Endothelial cell of umbilical vein (primary cell): ENCODE data around the gene KCNH4. TPM values are rescaled to one million over a fixed set of nuclear protein-coding genes. Genes with fewer than 3 reads are reported as not detected.
A peak's percentile ranks its signal among the peaks of the same experiment; 100 is the strongest.

Experiments
- BruUV-seq: library from RNA; stranded (reverse); fragments of 400-500 nt; replicated peaks from 2 replicates; lab custom pipeline; 2021; lab: Mats Ljungman, UMichigan
- CTCF ChIA-PET: fragments of 300-600, 350-600 bp; sonication (Branson Sonifier 250); formaldehyde crosslinking; loops from one replicate; lab custom pipeline; 2021; ENCODE audit warnings: antibody characterized with exemption, inconsistent platforms; lab: Charles Lee
- POLR2A ChIA-PET: fragments of 300-600, 350-600 bp; sonication (Branson Sonifier 250); formaldehyde crosslinking; loops from one replicate; lab custom pipeline; 2021; ENCODE audit warnings: antibody characterized with exemption, inconsistent platforms; lab: Charles Lee
- DNase-seq: peaks from one replicate; pipeline ENCODE4 v3.0.0-alpha.2; 2011; ENCODE audit warnings: low read depth, low spot score
- FAIRE-seq: peaks from 2 replicates; lab custom pipeline; 2011; peaks lifted over from hg19 to GRCh38; lab: Jason Lieb, UNC
- H2AFZ ChIP-seq: 2 replicates; pipeline ENCODE4 v1.6.0; 2012; ENCODE audit warnings: low read depth, low read length, control low read depth, inconsistent platforms
- H3K27ac ChIP-seq: 2 replicates; pipeline ENCODE4 v1.5.1; 2011; ENCODE audit warnings: low read depth, mild to moderate bottlenecking, control low read depth, low read length, moderate library complexity; ENCODE audit not compliant: insufficient read depth
- H3K27me3 ChIP-seq, 2 experiments: 2 replicates each; pipeline versions ENCODE4 v1.6.0 to v1.6.1; 2011; ENCODE audit warnings: low read length in 2 of 2, mixed read lengths in 1 of 2; ENCODE audit not compliant: control insufficient read depth in 2 of 2, insufficient read depth in 2 of 2
- H3K36me3 ChIP-seq, 2 experiments: 2 replicates in 1 of 2; 3 replicates in 1 of 2; pipeline ENCODE4 v1.5.1; 2011; ENCODE audit warnings: low read length in 2 of 2, mild to moderate bottlenecking in 1 of 2, moderate library complexity in 1 of 2; ENCODE audit not compliant: control insufficient read depth in 2 of 2, insufficient read depth in 2 of 2; ENCODE audit errors: extremely low read depth in 1 of 2
- H3K4me1 ChIP-seq: 3 replicates; pipeline ENCODE4 v1.5.1; 2011; ENCODE audit warnings: mild to moderate bottlenecking, low read length; ENCODE audit not compliant: control insufficient read depth, insufficient read depth; ENCODE audit errors: extremely low read depth
- H3K4me2 ChIP-seq: 2 replicates; pipeline ENCODE4 v1.6.1; 2011; ENCODE audit warnings: low read length, control low read depth, mixed read lengths; ENCODE audit not compliant: insufficient read depth
- H3K4me3 ChIP-seq, 3 experiments: fragments of 200-600 bp in 1 of 3; sonication (generic), shearing (Covaris generic) in 1 of 3; replicated peaks in 1 of 3; 2 replicates each; pipeline ENCODE4 v1.5.1; 2011 to 2016; ENCODE audit warnings: control low read depth in 3 of 3, low read length in 3 of 3, mild to moderate bottlenecking in 2 of 3, inconsistent platforms in 1 of 3, low read depth in 1 of 3, moderate library complexity in 1 of 3; ENCODE audit not compliant: insufficient read depth in 1 of 3
- H3K79me2 ChIP-seq: 2 replicates; pipeline ENCODE4 v1.6.0; 2012; ENCODE audit warnings: low read length, inconsistent platforms; ENCODE audit not compliant: control insufficient read depth, insufficient read depth
- H3K9ac ChIP-seq: replicated peaks from 2 replicates; pipeline ENCODE3; 2011; ENCODE audit warnings: low read length, control low read depth; ENCODE audit not compliant: insufficient read depth; ENCODE audit errors: extremely low read depth
- H3K9me1 ChIP-seq: replicated peaks from 3 replicates; pipeline ENCODE4 v1.6.0; 2011; ENCODE audit warnings: mild to moderate bottlenecking, low read length; ENCODE audit not compliant: control insufficient read depth, insufficient read depth; ENCODE audit errors: extremely low read depth
- H3K9me3 ChIP-seq: replicated peaks from 2 replicates; pipeline ENCODE4 v1.5.1; 2012; ENCODE audit warnings: low read length, inconsistent platforms; ENCODE audit not compliant: control insufficient read depth, insufficient read depth
- H4K20me1 ChIP-seq: replicated peaks from 2 replicates; pipeline ENCODE3; 2011; ENCODE audit warnings: mild to moderate bottlenecking, low read length; ENCODE audit not compliant: control insufficient read depth, insufficient read depth; ENCODE audit errors: extremely low read depth
- MAX ChIP-seq: IDR thresholded peaks from 2 replicates; pipeline ENCODE4 v1.6.1; 2011; ENCODE audit not compliant: insufficient read depth, insufficient read length
- POLR2A ChIP-seq: IDR thresholded peaks from 2 replicates; pipeline ENCODE4 v1.6.1; 2012; ENCODE audit warnings: low read depth, mild to moderate bottlenecking, control low read depth, low read length
- POLR2AphosphoS5 ChIP-seq: IDR thresholded peaks from 2 replicates; pipeline ENCODE4 v1.6.1; 2012; ENCODE audit warnings: low read depth, mild to moderate bottlenecking, control low read depth, low read length, moderate library complexity; ENCODE audit not compliant: insufficient read depth
- dilution Hi-C: fragments of 300-500 bp; cut with MboI; formaldehyde crosslinking; loops from one replicate; pipeline ENCODE4 v1.15.0; 2019; ENCODE audit warnings: low sequenced_read_pairs; ENCODE audit not compliant: extremely low pct_ligation_motif_present
- intact Hi-C: fragments of 100-400 bp; cut with micrococcal nuclease; formaldehyde crosslinking; loops from one replicate; pipeline ENCODE4 v1.10.0; 2022
- polyA plus RNA-seq, 4 experiments: library from polyadenylated mRNA; depleted of rRNA in 3 of 4; stranded (reverse) in 3 of 4; unstranded in 1 of 4; fragments of >200 nt; gene quantifications; 2 replicates each; pipeline versions ENCODE4 v1.2.1 to v1.2.3, GENCODE V29; 2011 to 2012; ENCODE audit warnings: missing spikeins in 1 of 4
- total RNA-seq: library from RNA; stranded (reverse); gene quantifications from 2 replicates; pipeline ENCODE4 v1.2.3, GENCODE V29; 2021

Gene KCNH4
- total and polyA plus RNA-seq, 2 donors (not counting 3 experiments of a cell fraction or from before 2014, with no cell fraction given): 0.11 TPM

DNA sequence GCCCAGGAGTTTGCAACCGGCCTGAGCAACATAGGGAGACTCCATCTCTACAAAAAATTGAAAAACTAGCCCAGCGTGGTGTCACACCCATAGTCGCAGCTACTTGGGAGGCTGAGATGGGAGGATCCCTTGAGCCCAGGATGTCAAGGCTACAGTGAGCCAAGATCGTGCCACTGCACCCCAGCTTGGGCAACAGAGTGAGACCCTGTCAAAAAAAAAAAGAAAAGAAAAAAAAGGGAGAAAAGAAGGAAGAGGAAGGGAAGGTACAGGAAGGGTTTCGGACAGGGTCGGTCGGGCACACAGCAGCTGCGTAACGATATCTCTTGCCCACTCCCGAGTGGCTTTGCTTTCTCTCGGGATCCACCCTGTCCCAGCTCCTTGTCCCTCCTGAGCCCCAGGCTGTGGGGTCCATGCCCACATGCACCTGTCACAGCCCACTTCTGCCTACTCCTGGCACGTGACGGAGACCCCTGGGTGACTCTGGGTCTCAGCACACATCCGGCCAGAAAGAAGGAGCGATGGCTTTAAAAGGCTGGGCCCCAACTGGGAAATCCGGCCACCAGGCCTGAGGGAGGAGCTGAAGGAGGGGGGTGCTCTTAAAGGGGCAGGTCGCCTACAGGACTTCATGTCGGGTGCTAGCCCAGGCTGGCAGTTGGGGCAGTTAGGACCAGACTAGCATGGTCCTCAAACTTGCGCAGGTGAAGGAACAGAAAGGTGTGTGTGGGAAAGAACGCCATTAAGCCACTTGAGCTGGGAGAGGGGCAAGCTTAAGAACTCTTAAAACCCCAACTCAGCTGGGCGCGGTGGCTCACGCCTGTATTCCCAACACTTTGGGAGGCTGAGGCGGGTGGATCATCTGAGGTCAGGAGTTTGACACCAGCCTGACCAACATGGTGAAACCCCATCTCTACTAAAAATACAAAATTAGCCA, 13.3 kb upstream of the KCNH4 start, which contains the start of gene GHDC:
Gene GHDC, minus strand, starts transcription at position 526 of the 931 bp plus-strand sequence. CDS start 913 bp downstream, outside the sequence.
- Histone ChIP-seq H3K27ac (no peak within 1 kb of the TSS), H3K36me3 (no peaks in the 10 kb centered on the region), H3K4me2 (peak within 1 kb of the TSS; percentile 39), H3K9ac (peak within 1 kb of the TSS; percentile 10), H4K20me1 (no peaks in the 10 kb centered on the region), H3K27me3 (no peaks in the 10 kb centered on the region), H3K9me3 (no peaks in the 10 kb centered on the region), H3K79me2 (no peaks in the 10 kb centered on the region), H3K4me1 (no peaks in the 10 kb centered on the region), H3K9me1 (no peaks in the 10 kb centered on the region), H3K4me3 (peak within 1 kb of the TSS; percentile 22 to 52 (median 46)), H2AFZ (peak within 1 kb of the TSS; percentile 94)
- ChIA-PET POLR2A (interaction anchor here (0.7 kb wide), 1 partner anchor 182 kb away, joined by 3 read pairs; no protein-coding TSS in a partner anchor), CTCF (interaction anchor here (0.6 to 4.6 kb wide), 11 partner anchors 10 to 213 kb away, joined by 3 to 24 read pairs (median 4); partner anchors contain the start of genes HCRT, KCNH4 and NKIRAS2)
- intact Hi-C loops: loop anchor here (1.0 kb wide), 1 partner anchor 39 kb away; no protein-coding TSS in a partner anchor
- FAIRE-seq (peak; percentile 97), DNase-seq (peak; percentile 77)
- dilution Hi-C loops: no loop called here
- TF ChIP-seq POLR2AphosphoS5 (peak; percentile 36), MAX (no peak), POLR2A (peak; percentile 57)
- BruUV-seq: TSS peak; percentile 27
